GM12878 (cell line): ENCODE results near the gene TSPAN7.

ENCODE experiments used
- CHD2 ChIP-seq: IDR thresholded peaks from 2 replicates; pipeline ENCODE4 v1.6.1; 2011; ENCODE audit warnings: low read depth, low read length, improper control_type of control experiment, borderline replicate concordance
- EP300 ChIP-seq, 2 experiments: fragments of 150-350 bp in 1 of 2; IDR thresholded peaks; 2 replicates each; pipeline ENCODE4 v1.6.1; 2011 to 2012; ENCODE audit warnings: low read depth in 2 of 2, low read length in 2 of 2, borderline replicate concordance in 1 of 2, improper control_type of control experiment in 1 of 2, inconsistent platforms in 1 of 2; ENCODE audit not compliant: control insufficient read depth in 1 of 2
- FOXK2 ChIP-seq: fragments of 450-650 bp; IDR thresholded peaks from 2 replicates; pipeline ENCODE4 v1.6.1; 2017; ENCODE audit warnings: mild to moderate bottlenecking, moderate library complexity
- FOXM1 ChIP-seq: IDR thresholded peaks from 2 replicates; pipeline ENCODE4 v1.6.1; 2012; ENCODE audit warnings: low read depth, mild to moderate bottlenecking, inconsistent platforms, low read length, moderate library complexity
- RFX5 ChIP-seq: IDR thresholded peaks from 2 replicates; pipeline ENCODE4 v1.6.1; 2011; ENCODE audit warnings: low read depth, low read length, improper control_type of control experiment
- TF ChIP-seq, protein P1 (sequence below), 3 experiments: IDR thresholded peaks in 2 of 3; conservative IDR thresholded peaks in 1 of 3; 2 replicates each; pipeline ENCODE4 v1.5.1; 2011; ENCODE audit warnings: low read depth in 3 of 3, low read length in 3 of 3, mild to moderate bottlenecking in 3 of 3, control low read depth in 2 of 3, moderate library complexity in 2 of 3, inconsistent platforms in 1 of 3, mixed read lengths in 1 of 3; ENCODE audit not compliant: control insufficient read depth in 2 of 3, insufficient read depth in 1 of 3; ENCODE audit errors: extremely low read depth in 1 of 3
- TF ChIP-seq, protein P2 (sequence below): IDR thresholded peaks from 2 replicates; pipeline ENCODE4 v1.6.1; 2012; ENCODE audit warnings: low read length, inconsistent platforms

DNA sequence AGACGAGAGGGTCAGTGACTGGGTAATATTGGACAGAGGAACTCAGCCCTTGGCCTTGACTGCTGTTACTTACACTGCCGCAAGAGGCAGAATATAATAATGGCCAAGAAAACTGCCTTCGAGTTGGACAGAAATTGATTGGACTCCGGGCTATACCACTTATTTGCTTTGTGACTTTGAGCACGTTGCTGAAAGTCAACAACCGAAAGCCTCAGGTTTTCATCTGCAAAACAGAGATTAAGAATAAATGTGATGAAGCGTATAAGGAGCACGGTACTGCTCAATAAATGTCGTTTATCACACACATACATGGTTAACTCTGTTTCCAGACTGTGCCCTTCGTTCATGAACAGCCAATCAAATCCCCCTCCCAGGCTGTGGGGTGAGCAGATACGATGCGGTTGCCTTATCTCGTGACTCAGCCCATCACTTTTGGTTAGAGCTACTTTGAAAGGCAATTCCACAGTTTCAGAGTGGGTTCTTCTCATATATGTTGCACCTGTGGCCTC is 91.6 kb downstream of the TSPAN7 start:
- no peak for TF ChIP-seq CHD2
- TF ChIP-seq EP300 (IDR thresholded peaks at IDR 0.05; ENCODE audit: borderline replicate concordance in 1 of 2, control insufficient read depth in 1 of 2, low read depth in 2 of 2, low read length in 2 of 2) = no peak
- TF ChIP-seq, protein P1, sequence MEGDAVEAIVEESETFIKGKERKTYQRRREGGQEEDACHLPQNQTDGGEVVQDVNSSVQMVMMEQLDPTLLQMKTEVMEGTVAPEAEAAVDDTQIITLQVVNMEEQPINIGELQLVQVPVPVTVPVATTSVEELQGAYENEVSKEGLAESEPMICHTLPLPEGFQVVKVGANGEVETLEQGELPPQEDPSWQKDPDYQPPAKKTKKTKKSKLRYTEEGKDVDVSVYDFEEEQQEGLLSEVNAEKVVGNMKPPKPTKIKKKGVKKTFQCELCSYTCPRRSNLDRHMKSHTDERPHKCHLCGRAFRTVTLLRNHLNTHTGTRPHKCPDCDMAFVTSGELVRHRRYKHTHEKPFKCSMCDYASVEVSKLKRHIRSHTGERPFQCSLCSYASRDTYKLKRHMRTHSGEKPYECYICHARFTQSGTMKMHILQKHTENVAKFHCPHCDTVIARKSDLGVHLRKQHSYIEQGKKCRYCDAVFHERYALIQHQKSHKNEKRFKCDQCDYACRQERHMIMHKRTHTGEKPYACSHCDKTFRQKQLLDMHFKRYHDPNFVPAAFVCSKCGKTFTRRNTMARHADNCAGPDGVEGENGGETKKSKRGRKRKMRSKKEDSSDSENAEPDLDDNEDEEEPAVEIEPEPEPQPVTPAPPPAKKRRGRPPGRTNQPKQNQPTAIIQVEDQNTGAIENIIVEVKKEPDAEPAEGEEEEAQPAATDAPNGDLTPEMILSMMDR (IDR thresholded peaks at IDR 0.05 in 2 of 3, conservative IDR thresholded peaks at IDR 0.05 in 1 of 3; ENCODE audit: control insufficient read depth in 2 of 3, extremely low read depth in 1 of 3, insufficient read depth in 1 of 3, low read depth in 3 of 3, low read length in 3 of 3) = no peak
- no peak for TF ChIP-seq FOXK2
- TF ChIP-seq, protein P2, sequence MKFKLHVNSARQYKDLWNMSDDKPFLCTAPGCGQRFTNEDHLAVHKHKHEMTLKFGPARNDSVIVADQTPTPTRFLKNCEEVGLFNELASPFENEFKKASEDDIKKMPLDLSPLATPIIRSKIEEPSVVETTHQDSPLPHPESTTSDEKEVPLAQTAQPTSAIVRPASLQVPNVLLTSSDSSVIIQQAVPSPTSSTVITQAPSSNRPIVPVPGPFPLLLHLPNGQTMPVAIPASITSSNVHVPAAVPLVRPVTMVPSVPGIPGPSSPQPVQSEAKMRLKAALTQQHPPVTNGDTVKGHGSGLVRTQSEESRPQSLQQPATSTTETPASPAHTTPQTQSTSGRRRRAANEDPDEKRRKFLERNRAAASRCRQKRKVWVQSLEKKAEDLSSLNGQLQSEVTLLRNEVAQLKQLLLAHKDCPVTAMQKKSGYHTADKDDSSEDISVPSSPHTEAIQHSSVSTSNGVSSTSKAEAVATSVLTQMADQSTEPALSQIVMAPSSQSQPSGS = no peak
- TF ChIP-seq FOXM1 = no peak
- TF ChIP-seq RFX5 = no peak
